Tibial nerve (tissue), 4 donors: ENCODE measurements around the gene GTF3C4. TPM values are rescaled to one million over a fixed set of nuclear protein-coding genes. Genes with fewer than 3 reads are reported as not detected.

ENCODE experiments used
- DNase-seq, 2 donors: peaks; one replicate each; pipeline ENCODE4 v3.0.0-alpha.2; 2019; ENCODE audit warnings: low spot score in 2 of 2
- H3K27ac ChIP-seq, 4 donors: fragments of 200-600 bp; sonication (generic) in 3 of 4; one replicate each; pipeline ENCODE4 v1.5.1; 2017 to 2019; ENCODE audit warnings: mild to moderate bottlenecking in 1 of 4
- H3K27me3 ChIP-seq, 2 donors: fragments of 200-600 bp; sonication (generic) in 1 of 2; one replicate each; pipeline versions ENCODE4 v1.5.1 to v1.6.0; 2017 to 2019
- H3K36me3 ChIP-seq, 3 donors: fragments of 200-600 bp; sonication (generic); one replicate each; pipeline ENCODE4 v1.5.1; 2018 to 2019
- H3K4me1 ChIP-seq, 4 donors: fragments of 200-600 bp; sonication (generic) in 3 of 4; one replicate each; pipeline ENCODE4 v1.5.1; 2017 to 2019
- H3K4me3 ChIP-seq, 4 donors: fragments of 200-600 bp; sonication (generic) in 3 of 4; one replicate each; pipeline ENCODE4 v1.5.1; 2017 to 2019; ENCODE audit warnings: mild to moderate bottlenecking in 1 of 4, moderate library complexity in 1 of 4
- H3K9me3 ChIP-seq, 4 donors: fragments of 200-600 bp; sonication (generic) in 3 of 4; one replicate each; pipeline ENCODE4 v1.5.1; 2017 to 2019
- CTCF ChIP-seq, 5 experiments: fragments of 200-600 bp in 3 of 5; fragments of 450-650 bp in 2 of 5; sonication (generic) in 3 of 5; IDR thresholded peaks; one replicate each; pipeline ENCODE4 v1.5.1; 2016 to 2019; ENCODE audit warnings: antibody characterized with exemption in 5 of 5, mild to moderate bottlenecking in 3 of 5, moderate library complexity in 2 of 5
- EP300 ChIP-seq, 2 donors: sonication (generic); formaldehyde crosslinking; IDR thresholded peaks; one replicate each; pipeline ENCODE4 v1.6.1; 2017; ENCODE audit warnings: antibody characterized with exemption in 2 of 2, mild to moderate bottlenecking in 1 of 2
- POLR2A ChIP-seq, 2 donors: fragments of 450-650 bp; IDR thresholded peaks; one replicate each; pipeline ENCODE4 v1.6.1; 2017; ENCODE audit warnings: antibody characterized with exemption in 2 of 2, mild to moderate bottlenecking in 2 of 2, moderate library complexity in 2 of 2
- WGBS, 2 donors: methylation state at CpG; one replicate each; pipeline ENCODE4 v1.1.5; 2018; 5-methylcytosine and 5-hydroxymethylcytosine counted together
- total RNA-seq, 4 donors: library from RNA; depleted of rRNA; stranded (reverse); fragments of >200 nt; gene quantifications; one replicate each; pipeline ENCODE4 v1.1.0, GENCODE V29; 2016

GTF3C4 gene
- total RNA-seq, 4 donors from 2014 or later = 10.5 to 17.4 (median 16.2) TPM

GRCh38 chr9:132651259-132651658 lies 19.0 kb upstream of the GTF3C4 start:
- no peak overlapping the region for H3K27ac ChIP-seq
- no peaks in the 10 kb centered on the region for H3K27me3 ChIP-seq
- no peaks in the 10 kb centered on the region for H3K4me1 ChIP-seq
- 77 to 79% methylated on average over 6 of the region's 6 CpGs for WGBS, 2 donors
- H3K36me3 ChIP-seq = peaks cover 0 to 77% (median 6%) of the 10 kb centered on the region in 3 donors
- no peak for DNase-seq
- H3K9me3 ChIP-seq = no peaks in the 10 kb centered on the region
- TF ChIP-seq EP300 (IDR thresholded peaks at IDR 0.05) (no peak), CTCF (IDR thresholded peaks at IDR 0.05) (no peak), POLR2A (IDR thresholded peaks at IDR 0.05) (no peak)
- H3K4me3 ChIP-seq = no peak overlapping the region

DNA sequence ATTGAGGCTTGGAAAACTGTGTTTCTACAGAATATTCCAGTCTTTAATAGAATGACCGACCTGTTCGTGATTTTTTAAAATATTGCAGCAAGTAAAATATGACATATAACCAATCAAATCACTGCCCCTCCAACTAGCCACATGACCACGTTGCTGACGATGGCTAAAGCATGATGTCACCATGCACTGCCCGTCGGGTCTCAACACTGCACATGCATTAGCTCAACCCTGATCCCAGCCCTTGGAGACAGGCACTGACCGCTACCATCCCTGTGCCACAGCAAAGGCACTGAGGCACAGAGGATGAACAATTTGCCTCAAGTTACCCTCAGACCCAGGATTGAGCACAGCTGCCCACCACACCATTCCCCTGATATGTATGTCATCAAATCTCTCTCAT lies 14.0 kb upstream of the GTF3C4 start:
- Histone ChIP-seq H3K36me3 (peaks cover 0 to 79% (median 24%) of the 10 kb centered on the region in 3 donors), H3K27me3 (no peaks in the 10 kb centered on the region), H3K9me3 (no peaks in the 10 kb centered on the region), H3K4me3 (no peak overlapping the region), H3K27ac (no peak overlapping the region), H3K4me1 (no peaks in the 10 kb centered on the region)
- TF ChIP-seq POLR2A (IDR thresholded peaks at IDR 0.05) = no peak
- TF ChIP-seq EP300 (IDR thresholded peaks at IDR 0.05) = no peak
- TF ChIP-seq CTCF (IDR thresholded peaks at IDR 0.05) = no peak
- WGBS, 2 donors = 63 to 70% methylated on average over 7 of the region's 7 CpGs
- DNase-seq = no peak

- 60 to 66% methylated on average over 12 of the region's 12 CpGs for WGBS, 2 donors
- peak overlapping the region in 1 of 4 donors; percentile 19 for H3K4me3 ChIP-seq
- no peak for TF ChIP-seq CTCF (IDR thresholded peaks at IDR 0.05)
- no peak for TF ChIP-seq POLR2A (IDR thresholded peaks at IDR 0.05)
- no peak for TF ChIP-seq EP300 (IDR thresholded peaks at IDR 0.05)
Observed at GRCh38 chr9:132662152-132662945, 7.9 kb upstream of the GTF3C4 start.

DNA sequence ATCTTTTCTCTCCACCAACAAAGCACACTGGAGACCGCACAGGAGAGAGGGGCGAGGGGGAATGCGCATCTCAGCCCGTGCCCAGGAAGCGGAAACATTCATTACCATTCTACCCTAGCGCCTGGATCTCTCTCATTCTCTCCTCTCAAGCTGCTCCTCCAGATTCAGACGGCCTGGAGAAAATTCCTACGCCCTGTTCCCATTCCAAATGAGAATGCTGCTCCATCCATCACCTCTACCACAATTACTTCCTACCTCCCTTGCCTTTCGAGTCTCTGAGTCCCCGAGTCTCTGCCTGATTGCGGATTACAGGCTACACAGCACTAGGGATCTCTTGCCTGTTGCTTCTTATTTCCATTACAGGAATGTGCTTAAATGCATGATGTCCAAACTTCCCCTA lies 7.1 kb upstream of the GTF3C4 start:
- peaks cover 0 to 36% (median 22%) of the 10 kb centered on the region in 3 donors for H3K36me3 ChIP-seq
- no peak for DNase-seq
- H3K4me3 ChIP-seq = peak overlapping the region in 1 of 4 donors; percentile 19
- no peaks in the 10 kb centered on the region for H3K27me3 ChIP-seq
- H3K9me3 ChIP-seq = no peaks in the 10 kb centered on the region
- WGBS, 2 donors = 40 to 58% methylated on average over 10 to 11 of the region's 11 CpGs
- peak overlapping the region in 1 of 4 donors; percentile 35 for H3K27ac ChIP-seq
- TF ChIP-seq CTCF (IDR thresholded peaks at IDR 0.05) (no peak), POLR2A (IDR thresholded peaks at IDR 0.05) (no peak), EP300 (IDR thresholded peaks at IDR 0.05) (no peak)
- peaks cover 0 to 28% (median 2%) of the 10 kb centered on the region in 4 donors for H3K4me1 ChIP-seq

More at GRCh38 chr9:132662152-132662945, 7.9 kb upstream of the GTF3C4 start:
- Histone ChIP-seq H3K4me1 (peaks cover 0 to 21% (median 2%) of the 10 kb centered on the region in 4 donors), H3K36me3 (peaks cover 0 to 43% (median 24%) of the 10 kb centered on the region in 3 donors), H3K27me3 (no peaks in the 10 kb centered on the region), H3K27ac (peak overlapping the region in 2 of 4 donors; percentile 21 to 35), H3K9me3 (no peaks in the 10 kb centered on the region)
- no peak for DNase-seq

DNA sequence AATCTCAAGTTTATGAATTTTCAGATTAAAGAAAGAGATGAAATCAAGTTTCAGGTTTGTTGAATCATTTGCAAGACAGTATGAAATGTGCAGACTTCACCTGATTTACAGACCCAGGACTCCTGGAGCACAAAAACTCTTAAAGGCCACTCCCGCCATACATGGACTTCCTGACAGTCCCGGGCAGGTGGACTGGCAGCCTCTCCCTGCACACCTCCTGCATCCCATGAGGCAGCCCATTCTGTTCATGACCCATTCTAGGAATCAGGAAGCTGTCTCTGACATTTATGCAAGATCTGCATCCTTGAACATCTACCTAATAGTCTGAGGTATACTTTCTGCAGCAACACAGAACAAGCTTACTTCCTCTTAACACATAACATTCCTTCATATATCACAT lies 6.4 kb upstream of the GTF3C4 start:
- Histone ChIP-seq H3K27ac (peak overlapping the region in 2 of 4 donors; percentile 25 to 35), H3K27me3 (no peaks in the 10 kb centered on the region), H3K4me1 (peaks cover 0 to 35% (median 3%) of the 10 kb centered on the region in 4 donors), H3K4me3 (no peak overlapping the region), H3K9me3 (no peaks in the 10 kb centered on the region), H3K36me3 (peaks cover 0 to 30% (median 16%) of the 10 kb centered on the region in 3 donors)
- TF ChIP-seq EP300 (IDR thresholded peaks at IDR 0.05) (no peak), CTCF (IDR thresholded peaks at IDR 0.05) (no peak), POLR2A (IDR thresholded peaks at IDR 0.05) (no peak)
- DNase-seq = no peak
- 74 to 87% methylated on average over 2 of the region's 2 CpGs for WGBS, 2 donors
